Lower leg skin (tissue), 3 donors: ENCODE measurements around the gene HIPK2.

ENCODE experiments used
- CTCF ChIP-seq, 3 donors: fragments of 450-650 bp; IDR thresholded peaks; one replicate each; pipeline ENCODE4 v1.5.1; 2016; ENCODE audit warnings: antibody characterized with exemption in 3 of 3, mild to moderate bottlenecking in 3 of 3, moderate library complexity in 2 of 3
- POLR2A ChIP-seq, 2 donors: fragments of 450-650 bp; IDR thresholded peaks; one replicate each; pipeline ENCODE4 v1.6.1; 2016 to 2017; ENCODE audit warnings: antibody characterized with exemption in 2 of 2, mild to moderate bottlenecking in 1 of 2, moderate library complexity in 1 of 2

- TF ChIP-seq POLR2A (IDR thresholded peaks at IDR 0.05) (no peak), CTCF (IDR thresholded peaks at IDR 0.05) (no peak)
Observed at GRCh38 chr7:139639563-139639962, 138.2 kb downstream of the HIPK2 start.
